GM19193 (cell line): Measurements from ENCODE around the gene GLB1L3.

ENCODE experiments used
- POLR2A ChIP-seq: IDR thresholded peaks from 4 replicates; pipeline ENCODE4 v1.6.1; 2011; ENCODE audit not compliant: insufficient read depth, insufficient read length; ENCODE audit errors: extremely low read depth

GLB1L3 gene

GRCh38 chr11:134313821-134314607 is 37.8 kb downstream of the GLB1L3 start:
- TF ChIP-seq POLR2A = no peak

- TF ChIP-seq POLR2A = no peak
Observed at GRCh38 chr11:134317103-134317502, 40.9 kb downstream of the GLB1L3 start.

GRCh38 chr11:134322553-134322952 is 46.4 kb downstream of the GLB1L3 start:
- no peak for TF ChIP-seq POLR2A

GRCh38 chr11:134328433-134328832 is 52.3 kb downstream of the GLB1L3 start:
- TF ChIP-seq POLR2A = no peak

GRCh38 chr11:134330611-134331353 is 54.6 kb downstream of the GLB1L3 start:
- no peak for TF ChIP-seq POLR2A

- no peak for TF ChIP-seq POLR2A
Observed at GRCh38 chr11:134331354-134332188, 55.4 kb downstream of the GLB1L3 start, which contains the start of gene GLB1L2. GLB1L2 (plus strand) TSS chr11:134331988; CDS start chr11:134332062, 74 bp downstream.

GRCh38 chr11:134332189-134332631 is 56.0 kb downstream of the GLB1L3 start:
- no peak for TF ChIP-seq POLR2A

- TF ChIP-seq POLR2A = no peak
Observed at GRCh38 chr11:134332782-134333181, 56.6 kb downstream of the GLB1L3 start.

- no peak for TF ChIP-seq POLR2A
Observed at GRCh38 chr11:134333312-134333711, 57.1 kb downstream of the GLB1L3 start.

- TF ChIP-seq POLR2A = no peak
Observed at GRCh38 chr11:134333946-134334345, 57.8 kb downstream of the GLB1L3 start.

GRCh38 chr11:134334796-134335571 is 58.8 kb downstream of the GLB1L3 start:
- TF ChIP-seq POLR2A = no peak

- TF ChIP-seq POLR2A = no peak
Observed at GRCh38 chr11:134337051-134337450, 60.9 kb downstream of the GLB1L3 start.

GRCh38 chr11:134338068-134338467 is 61.9 kb downstream of the GLB1L3 start:
- TF ChIP-seq POLR2A = no peak

GRCh38 chr11:134338654-134339053 is 62.5 kb downstream of the GLB1L3 start:
- no peak for TF ChIP-seq POLR2A
